HEK293 (cell line): Measurements from ENCODE around the gene PAIP2.

ENCODE experiments used
- CTCF ChIA-PET: fragments of 350-600 bp; formaldehyde crosslinking; extraction: SDS; loops from one replicate; lab custom pipeline; 2021; ENCODE audit warnings: antibody characterized with exemption; lab: Yijun Ruan, JAX
- POLR2A ChIA-PET: fragments of 300-600 bp; formaldehyde crosslinking; extraction: SDS; loops from one replicate; lab custom pipeline; 2020; ENCODE audit warnings: antibody characterized with exemption, inconsistent platforms; lab: Yijun Ruan, JAX
- H3K27ac ChIP-seq: fragments of 200-500 bp; sonication (Bioruptor generic); 2 replicates; pipeline ENCODE4 v1.5.1; 2014; ENCODE audit warnings: low read depth, low read length, control low read depth, inconsistent platforms; ENCODE audit errors: extremely low read depth
- H3K36me3 ChIP-seq, 2 experiments: fragments of 200-500 bp in 1 of 2; sonication (Bioruptor generic) in 1 of 2; 1 replicate in 1 of 2; 2 replicates in 1 of 2; pipeline ENCODE4 v1.5.1; 2014 to 2017; ENCODE audit warnings: inconsistent platforms in 2 of 2, low read length in 2 of 2; ENCODE audit not compliant: control insufficient read depth in 2 of 2, insufficient read depth in 1 of 2
- H3K4me1 ChIP-seq: fragments of 200-500 bp; sonication (Bioruptor generic); 2 replicates; pipeline ENCODE4 v1.5.1; 2014; ENCODE audit warnings: mild to moderate bottlenecking, low read length, inconsistent platforms; ENCODE audit not compliant: control insufficient read depth, insufficient read depth
- H3K4me3 ChIP-seq: 2 replicates; pipeline ENCODE4 v1.5.1; 2011; ENCODE audit warnings: low read depth, mild to moderate bottlenecking, control low read depth, low read length, moderate library complexity
- H3K9me3 ChIP-seq: fragments of 200-500 bp; sonication (Bioruptor generic); 2 replicates; pipeline ENCODE4 v1.5.1; 2014; ENCODE audit warnings: low read depth, low read length, inconsistent platforms; ENCODE audit not compliant: control insufficient read depth, insufficient read depth
- FEZF1 ChIP-seq: fragments of 450-650 bp; formaldehyde crosslinking; IDR thresholded peaks from 2 replicates; pipeline ENCODE4 v1.5.1; 2016; ENCODE audit warnings: missing biosample characterization, missing genetic modification characterization
- KLF10 ChIP-seq: fragments of 450-650 bp; IDR thresholded peaks from 2 replicates; pipeline ENCODE4 v1.5.1; 2018; ENCODE audit warnings: missing biosample characterization, mild to moderate bottlenecking, missing genetic modification characterization
- OVOL3 ChIP-seq: fragments of 450-650 bp; formaldehyde crosslinking; IDR thresholded peaks from 2 replicates; pipeline ENCODE4 v1.5.1; 2016; ENCODE audit warnings: missing biosample characterization, missing genetic modification characterization
- WT1 ChIP-seq: fragments of 450-650 bp; formaldehyde crosslinking; IDR thresholded peaks from 2 replicates; pipeline ENCODE4 v1.5.1; 2016; ENCODE audit warnings: missing biosample characterization, missing genetic modification characterization
- ZBTB1 ChIP-seq: fragments of 450-650 bp; formaldehyde crosslinking; IDR thresholded peaks from 2 replicates; pipeline ENCODE4 v1.5.1; 2016; ENCODE audit warnings: missing biosample characterization, missing genetic modification characterization
- ZIC2 ChIP-seq: fragments of 450-650 bp; formaldehyde crosslinking; IDR thresholded peaks from 2 replicates; pipeline ENCODE4 v1.5.1; 2016; ENCODE audit warnings: missing biosample characterization, missing genetic modification characterization
- ZNF146 ChIP-seq: fragments of 450-650 bp; formaldehyde crosslinking; IDR thresholded peaks from 2 replicates; pipeline ENCODE4 v1.5.1; 2016; ENCODE audit warnings: missing biosample characterization, missing genetic modification characterization
- ZNF175 ChIP-seq: fragments of 450-650 bp; formaldehyde crosslinking; IDR thresholded peaks from 2 replicates; pipeline ENCODE4 v1.5.1; 2016; ENCODE audit warnings: missing biosample characterization, missing genetic modification characterization
- ZNF19 ChIP-seq: fragments of 450-650 bp; formaldehyde crosslinking; IDR thresholded peaks from 2 replicates; pipeline ENCODE4; 2016; ENCODE audit warnings: missing biosample characterization, missing genetic modification characterization, low read depth
- ZNF211 ChIP-seq: fragments of 450-650 bp; formaldehyde crosslinking; IDR thresholded peaks from 2 replicates; pipeline ENCODE4 v1.5.1; 2016; ENCODE audit warnings: low read depth, missing biosample characterization, missing genetic modification characterization
- ZNF239 ChIP-seq: fragments of 450-650 bp; formaldehyde crosslinking; IDR thresholded peaks from 2 replicates; pipeline ENCODE4 v1.5.1; 2016; ENCODE audit warnings: missing biosample characterization, missing genetic modification characterization
- ZNF24 ChIP-seq: fragments of 450-650 bp; formaldehyde crosslinking; IDR thresholded peaks from 2 replicates; pipeline ENCODE4 v1.5.1; 2016; ENCODE audit warnings: missing biosample characterization, missing genetic modification characterization
- ZNF248 ChIP-seq: fragments of 450-650 bp; formaldehyde crosslinking; IDR thresholded peaks from 2 replicates; pipeline ENCODE4 v1.5.1; 2017; ENCODE audit warnings: missing biosample characterization, missing genetic modification characterization
- ZNF366 ChIP-seq: fragments of 450-650 bp; formaldehyde crosslinking; conservative IDR thresholded peaks from 2 replicates; pipeline ENCODE4 v1.5.1; 2016; ENCODE audit warnings: missing biosample characterization, missing genetic modification characterization
- ZNF514 ChIP-seq: fragments of 450-650 bp; formaldehyde crosslinking; IDR thresholded peaks from 2 replicates; pipeline ENCODE4 v1.5.1; 2016; ENCODE audit warnings: missing biosample characterization, missing genetic modification characterization
- ZNF560 ChIP-seq: fragments of 450-650 bp; formaldehyde crosslinking; IDR thresholded peaks from 2 replicates; pipeline ENCODE4 v1.5.1; 2017; ENCODE audit warnings: missing biosample characterization, missing genetic modification characterization, borderline replicate concordance
- ZNF623 ChIP-seq: fragments of 450-650 bp; formaldehyde crosslinking; IDR thresholded peaks from 2 replicates; pipeline ENCODE4 v1.5.1; 2016; ENCODE audit warnings: missing biosample characterization, missing genetic modification characterization
- ZNF837 ChIP-seq: fragments of 450-650 bp; formaldehyde crosslinking; IDR thresholded peaks from 2 replicates; pipeline ENCODE4 v1.5.1; 2016; ENCODE audit warnings: missing biosample characterization, missing genetic modification characterization
- TF ChIP-seq, protein P1 (sequence below): fragments of 450-650 bp; IDR thresholded peaks from 2 replicates; pipeline ENCODE4 v1.5.1; 2018; ENCODE audit warnings: missing biosample characterization, mild to moderate bottlenecking, missing genetic modification characterization
- TF ChIP-seq, protein P2 (sequence below): fragments of 450-650 bp; formaldehyde crosslinking; IDR thresholded peaks from 2 replicates; pipeline ENCODE4 v1.5.1; 2017; ENCODE audit warnings: missing biosample characterization, mild to moderate bottlenecking, missing genetic modification characterization, moderate library complexity

Gene PAIP2

DNA sequence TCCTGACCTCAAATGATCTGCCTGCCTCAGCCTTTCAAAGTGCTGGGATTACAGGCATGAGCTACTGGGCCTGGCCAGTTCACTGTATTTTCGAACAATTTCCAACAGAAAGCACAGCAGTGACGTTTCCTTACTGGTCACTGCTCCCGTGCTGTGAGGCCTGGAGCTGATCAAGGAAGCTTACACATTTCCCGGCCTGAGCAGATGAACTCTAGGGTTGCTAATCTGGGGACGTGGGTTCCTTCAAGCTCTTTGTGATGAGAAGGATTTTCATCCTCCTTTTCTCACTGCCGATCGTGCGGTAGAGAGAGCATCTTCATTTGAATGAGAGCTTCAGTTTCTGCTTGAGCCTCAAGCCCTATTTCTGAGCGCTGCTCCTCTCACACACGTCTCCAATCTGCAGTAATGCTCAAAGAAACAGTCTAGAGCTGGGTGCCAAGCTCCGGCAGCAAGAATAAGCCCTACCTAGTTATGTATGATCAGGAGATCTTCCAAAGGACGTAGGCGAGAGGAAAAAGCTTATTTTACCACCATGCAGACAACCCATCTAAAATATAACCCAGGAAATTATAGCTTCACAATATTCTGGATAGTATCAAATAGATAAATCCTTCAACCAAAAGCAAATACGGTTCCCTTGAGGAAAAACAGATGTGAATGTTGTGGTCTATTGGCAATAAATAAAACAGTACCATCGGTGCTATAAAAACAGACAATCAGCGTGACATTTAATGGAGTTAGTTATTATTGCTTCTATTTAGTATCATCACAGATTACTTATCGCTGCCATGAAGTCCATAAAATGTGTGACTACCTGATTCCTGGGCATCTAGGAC, 69.6 kb downstream of the PAIP2 start (continued):
- TF ChIP-seq ZNF211 (tag by site-specific recombination) (no peak), ZNF514 (tag by site-specific recombination) (no peak), ZIC2 (tag by site-specific recombination) (no peak), ZNF837 (tag by site-specific recombination) (no peak), ZNF560 (no peak), ZNF239 (tag by site-specific recombination) (no peak)
- TF ChIP-seq, protein P1, sequence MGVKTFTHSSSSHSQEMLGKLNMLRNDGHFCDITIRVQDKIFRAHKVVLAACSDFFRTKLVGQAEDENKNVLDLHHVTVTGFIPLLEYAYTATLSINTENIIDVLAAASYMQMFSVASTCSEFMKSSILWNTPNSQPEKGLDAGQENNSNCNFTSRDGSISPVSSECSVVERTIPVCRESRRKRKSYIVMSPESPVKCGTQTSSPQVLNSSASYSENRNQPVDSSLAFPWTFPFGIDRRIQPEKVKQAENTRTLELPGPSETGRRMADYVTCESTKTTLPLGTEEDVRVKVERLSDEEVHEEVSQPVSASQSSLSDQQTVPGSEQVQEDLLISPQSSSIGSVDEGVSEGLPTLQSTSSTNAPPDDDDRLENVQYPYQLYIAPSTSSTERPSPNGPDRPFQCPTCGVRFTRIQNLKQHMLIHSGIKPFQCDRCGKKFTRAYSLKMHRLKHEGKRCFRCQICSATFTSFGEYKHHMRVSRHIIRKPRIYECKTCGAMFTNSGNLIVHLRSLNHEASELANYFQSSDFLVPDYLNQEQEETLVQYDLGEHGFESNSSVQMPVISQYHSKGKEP (tag by site-specific recombination) = no peak

DNA sequence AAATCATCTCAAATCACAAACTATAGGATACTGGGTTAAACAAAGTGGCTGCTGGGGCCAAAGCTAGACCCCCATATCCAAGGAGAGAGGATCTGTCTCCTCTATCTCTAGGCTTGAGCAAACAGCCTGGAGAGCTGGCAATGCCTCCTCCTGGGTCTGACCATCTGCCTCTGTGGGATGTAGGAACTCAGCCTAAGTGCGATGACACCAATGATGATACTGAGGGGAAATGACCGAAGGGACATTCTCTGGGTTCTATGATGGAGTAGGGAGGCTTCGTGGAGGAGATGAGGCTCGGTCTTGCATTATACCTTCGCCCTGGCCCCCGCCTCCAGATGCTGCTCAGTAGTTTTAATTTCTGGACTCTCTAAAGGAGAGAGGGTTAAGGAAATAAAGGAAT, 71.5 kb downstream of the PAIP2 start:
- Histone ChIP-seq H3K27ac (no peak overlapping the region), H3K4me3 (no peak overlapping the region), H3K4me1 (peaks cover 3% of the 10 kb centered on the region; the same call in 1 of the 2 replicates), H3K36me3 (peaks cover 7 to 47% of the 10 kb centered on the region in 2 experiments), H3K9me3 (no peaks in the 10 kb centered on the region)
- no peak for TF ChIP-seq WT1 (tag by site-specific recombination)
- ChIA-PET CTCF (interaction anchor here (1.0 to 1.4 kb wide), 3 partner anchors 9 to 24 kb away, joined by 3 to 11 read pairs (median 4); partner anchors contain the start of gene SPATA24), POLR2A (no interaction called here)

DNA sequence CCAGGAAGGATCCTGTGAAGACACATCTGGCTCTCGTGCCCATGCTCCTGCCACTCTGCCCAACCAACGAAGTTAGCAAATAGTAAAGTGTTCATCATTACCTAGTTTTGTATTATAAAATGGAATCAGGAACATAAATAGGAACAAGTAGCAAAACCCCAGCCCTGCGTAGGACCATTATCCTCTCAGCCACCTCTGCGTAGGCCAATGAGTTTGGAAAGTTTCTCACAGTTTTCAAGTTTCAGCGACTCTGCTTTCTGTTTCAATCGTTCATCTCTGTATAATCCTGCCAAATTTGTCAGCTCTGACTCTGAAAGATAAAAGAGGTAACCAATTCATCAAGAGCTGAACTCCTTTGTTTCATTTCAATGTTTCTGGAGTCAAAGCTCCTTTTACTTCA, 72.3 kb downstream of the PAIP2 start:
- Histone ChIP-seq H3K9me3 (no peaks in the 10 kb centered on the region), H3K4me1 (peaks cover 3% of the 10 kb centered on the region; the same call in 1 of the 2 replicates), H3K4me3 (no peak overlapping the region), H3K36me3 (peaks cover 10 to 55% of the 10 kb centered on the region in 2 experiments), H3K27ac (no peak overlapping the region)
- ChIA-PET CTCF (interaction anchor here (1.0 to 2.6 kb wide), 4 partner anchors 8 to 150 kb away, joined by 3 to 11 read pairs (median 6); no protein-coding TSS in a partner anchor), POLR2A (no interaction called here)
- no peak for TF ChIP-seq ZNF19 (tag by site-specific recombination)
- no peak for TF ChIP-seq ZBTB1 (tag by site-specific recombination)

DNA sequence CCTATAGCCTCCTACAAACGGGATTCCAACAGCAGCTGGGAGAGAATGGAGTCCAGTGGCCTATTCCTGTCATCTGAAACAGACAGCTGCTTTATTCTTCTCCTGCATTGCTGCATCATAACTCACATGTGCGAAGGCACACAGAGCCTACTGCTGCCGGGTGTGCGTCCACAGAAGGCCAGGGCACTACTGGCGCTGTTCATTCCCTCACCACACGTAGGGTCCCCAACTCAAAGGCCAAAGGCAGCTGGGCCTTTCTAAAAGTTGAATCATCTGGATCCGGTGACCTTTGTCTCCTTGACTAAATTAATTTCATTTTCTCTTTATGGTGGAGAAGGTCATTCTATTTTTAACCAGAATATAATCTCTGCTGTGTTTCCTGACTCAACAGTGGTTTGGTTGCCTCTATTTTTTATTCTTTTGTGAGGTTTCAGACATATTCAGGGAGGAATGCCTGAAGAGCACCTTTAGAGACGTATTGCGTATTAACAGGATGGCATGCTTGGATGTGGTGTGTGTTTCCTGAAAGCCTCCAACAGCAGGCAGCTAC, 73.0 kb downstream of the PAIP2 start:
- Histone ChIP-seq H3K4me1 (peaks cover 3% of the 10 kb centered on the region; the same call in 1 of the 2 replicates), H3K36me3 (peaks cover 10 to 62% of the 10 kb centered on the region in 2 experiments), H3K27ac (no peak overlapping the region), H3K4me3 (no peak overlapping the region), H3K9me3 (no peaks in the 10 kb centered on the region)
- ChIA-PET CTCF (interaction anchor here (0.6 to 2.6 kb wide), 7 partner anchors 8 to 459 kb away, joined by 3 to 9 read pairs (median 4); partner anchors contain the start of gene SPATA24), POLR2A (no interaction called here)
- TF ChIP-seq ZNF24 (tag by site-specific recombination) = no peak
- no peak for TF ChIP-seq ZNF146 (tag by site-specific recombination)

DNA sequence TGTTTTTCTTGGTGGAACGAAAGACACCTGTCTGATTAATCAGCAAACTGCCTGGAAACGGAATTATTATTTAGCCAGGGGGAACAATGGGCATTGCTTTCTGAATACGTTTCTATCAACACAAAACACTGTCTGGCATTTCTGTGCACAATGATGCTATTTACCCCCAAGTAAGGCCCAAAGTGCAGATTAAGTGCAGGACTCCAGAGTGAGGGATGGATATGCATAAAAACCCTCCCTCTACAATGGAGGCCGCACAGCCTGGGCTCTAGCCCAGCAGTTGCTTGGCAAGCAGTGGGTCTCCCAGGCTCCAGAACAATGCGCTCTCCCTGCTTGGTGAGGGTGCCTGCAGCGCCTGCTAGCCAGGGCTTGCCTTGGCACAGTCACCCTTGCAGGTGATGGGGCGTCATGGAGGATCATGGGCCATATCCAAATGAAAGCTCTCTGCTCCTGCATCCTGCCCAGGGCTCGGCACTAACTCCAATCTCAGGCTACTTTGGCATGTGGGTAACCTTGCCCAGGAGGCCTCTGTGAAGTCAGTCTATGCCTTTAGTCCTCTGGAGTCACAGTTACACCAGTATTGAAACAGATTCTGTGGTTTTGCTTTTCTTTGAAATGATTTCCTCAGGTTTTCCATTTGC, 73.7 kb downstream of the PAIP2 start:
- peaks cover 3% of the 10 kb centered on the region; the same call in 1 of the 2 replicates for H3K4me1 ChIP-seq
- peaks cover 13 to 69% of the 10 kb centered on the region in 2 experiments for H3K36me3 ChIP-seq
- no peak overlapping the region for H3K27ac ChIP-seq
- H3K4me3 ChIP-seq = no peak overlapping the region
- TF ChIP-seq, protein P2, sequence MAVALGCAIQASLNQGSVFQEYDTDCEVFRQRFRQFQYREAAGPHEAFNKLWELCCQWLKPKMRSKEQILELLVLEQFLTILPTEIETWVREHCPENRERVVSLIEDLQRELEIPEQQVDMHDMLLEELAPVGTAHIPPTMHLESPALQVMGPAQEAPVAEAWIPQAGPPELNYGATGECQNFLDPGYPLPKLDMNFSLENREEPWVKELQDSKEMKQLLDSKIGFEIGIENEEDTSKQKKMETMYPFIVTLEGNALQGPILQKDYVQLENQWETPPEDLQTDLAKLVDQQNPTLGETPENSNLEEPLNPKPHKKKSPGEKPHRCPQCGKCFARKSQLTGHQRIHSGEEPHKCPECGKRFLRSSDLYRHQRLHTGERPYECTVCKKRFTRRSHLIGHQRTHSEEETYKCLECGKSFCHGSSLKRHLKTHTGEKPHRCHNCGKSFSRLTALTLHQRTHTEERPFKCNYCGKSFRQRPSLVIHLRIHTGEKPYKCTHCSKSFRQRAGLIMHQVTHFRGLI = no peak
- TF ChIP-seq ZNF366 = no peak
- no peak for TF ChIP-seq ZNF248 (tag by site-specific recombination)
- no peak for TF ChIP-seq OVOL3 (tag by site-specific recombination)
- no peak for TF ChIP-seq ZNF623
- no peak for TF ChIP-seq ZNF175
- TF ChIP-seq KLF10 (tag by site-specific recombination) = no peak
- TF ChIP-seq FEZF1 (tag by site-specific recombination) = no peak
- CTCF ChIA-PET = interaction anchor here (0.6 to 2.6 kb wide), 3 partner anchors 13 to 365 kb away, joined by 3 to 9 read pairs (median 5); no protein-coding TSS in a partner anchor
- POLR2A ChIA-PET = no interaction called here
- H3K9me3 ChIP-seq = no peaks in the 10 kb centered on the region
